ENCODE measurements around the gene VEGFB.

Gene VEGFB

GRCh38 chr11:64268025-64268892, 33.9 kb downstream of the VEGFB start:
- Histone ChIP-seq H3K4me1 (ENCODE audit: insufficient read depth, low read length) (peaks cover 19% of the 10 kb centered on the region), H3K4me3 (ENCODE audit: low read depth in 1 of 2, low read length in 2 of 2) (peak overlapping the region; percentile 77 to 94), H3K9ac (ENCODE audit: low read length) (peak overlapping the region; percentile 39)

GRCh38 chr11:64268893-64269539, 34.6 kb downstream of the VEGFB start:
- peaks cover 19% of the 10 kb centered on the region for H3K4me1 ChIP-seq (ENCODE audit: insufficient read depth, low read length)
- peak overlapping the region; percentile 99 for H3K27ac ChIP-seq (ENCODE audit: low read depth, low read length)
- H3K36me3 ChIP-seq (ENCODE audit: insufficient read depth, low read length), result peaks cover 11% of the 10 kb centered on the region
- no peaks in the 10 kb centered on the region for H3K9me3 ChIP-seq (ENCODE audit: low read length)
- peak overlapping the region; percentile 77 to 94 for H3K4me3 ChIP-seq (ENCODE audit: low read depth in 1 of 2, low read length in 2 of 2)
- peak overlapping the region; percentile 39 for H3K9ac ChIP-seq (ENCODE audit: low read length)
- H3K27me3 ChIP-seq (ENCODE audit: control insufficient read depth in 1 of 2, insufficient read depth in 2 of 2, low read length in 2 of 2), result no peaks in the 10 kb centered on the region

More at GRCh38 chr11:64268025-64268892, 33.9 kb downstream of the VEGFB start:
- no peaks in the 10 kb centered on the region for H3K9me3 ChIP-seq (ENCODE audit: low read length)
- H3K27ac ChIP-seq (ENCODE audit: low read depth, low read length), result peak overlapping the region; percentile 99
- peaks cover 14% of the 10 kb centered on the region for H3K36me3 ChIP-seq (ENCODE audit: insufficient read depth, low read length)
- H3K27me3 ChIP-seq (ENCODE audit: control insufficient read depth in 1 of 2, insufficient read depth in 2 of 2, low read length in 2 of 2), result no peaks in the 10 kb centered on the region

- Histone ChIP-seq H3K27ac (ENCODE audit: low read depth, low read length) (peak overlapping the region; percentile 99), H3K36me3 (ENCODE audit: insufficient read depth, low read length) (peaks cover 11% of the 10 kb centered on the region), H3K4me3 (ENCODE audit: low read depth in 1 of 2, low read length in 2 of 2) (peak overlapping the region; percentile 77 to 94), H3K9me3 (ENCODE audit: low read length) (no peaks in the 10 kb centered on the region), H3K4me1 (ENCODE audit: insufficient read depth, low read length) (peaks cover 19% of the 10 kb centered on the region), H3K27me3 (ENCODE audit: control insufficient read depth in 1 of 2, insufficient read depth in 2 of 2, low read length in 2 of 2) (no peaks in the 10 kb centered on the region), H3K9ac (ENCODE audit: low read length) (peak overlapping the region; percentile 73)
Observed at GRCh38 chr11:64269540-64270220, 35.3 kb downstream of the VEGFB start.

GRCh38 chr11:64275031-64275800, 40.8 kb downstream of the VEGFB start:
- Histone ChIP-seq H3K9ac (ENCODE audit: low read length) (no peak overlapping the region), H3K4me1 (ENCODE audit: insufficient read depth, low read length) (peaks cover 6% of the 10 kb centered on the region), H3K4me3 (ENCODE audit: low read depth in 1 of 2, low read length in 2 of 2) (no peak overlapping the region), H3K27ac (ENCODE audit: low read depth, low read length) (no peak overlapping the region), H3K36me3 (ENCODE audit: insufficient read depth, low read length) (peaks cover 24% of the 10 kb centered on the region), H3K9me3 (ENCODE audit: low read length) (no peaks in the 10 kb centered on the region), H3K27me3 (ENCODE audit: control insufficient read depth in 1 of 2, insufficient read depth in 2 of 2, low read length in 2 of 2) (no peaks in the 10 kb centered on the region)

- no peaks in the 10 kb centered on the region for H3K27me3 ChIP-seq (ENCODE audit: control insufficient read depth in 1 of 2, insufficient read depth in 2 of 2, low read length in 2 of 2)
- peaks cover 6% of the 10 kb centered on the region for H3K4me1 ChIP-seq (ENCODE audit: insufficient read depth, low read length)
- no peak overlapping the region for H3K4me3 ChIP-seq (ENCODE audit: low read depth in 1 of 2, low read length in 2 of 2)
- H3K9ac ChIP-seq (ENCODE audit: low read length), result no peak overlapping the region
- no peaks in the 10 kb centered on the region for H3K9me3 ChIP-seq (ENCODE audit: low read length)
- no peak overlapping the region for H3K27ac ChIP-seq (ENCODE audit: low read depth, low read length)
- peaks cover 24% of the 10 kb centered on the region for H3K36me3 ChIP-seq (ENCODE audit: insufficient read depth, low read length)
Observed at GRCh38 chr11:64275841-64276240, 41.5 kb downstream of the VEGFB start.

GRCh38 chr11:64276653-64277431, 42.5 kb downstream of the VEGFB start:
- Histone ChIP-seq H3K4me1 (ENCODE audit: insufficient read depth, low read length) (peaks cover 4% of the 10 kb centered on the region), H3K27ac (ENCODE audit: low read depth, low read length) (no peak overlapping the region), H3K4me3 (ENCODE audit: low read depth in 1 of 2, low read length in 2 of 2) (no peak overlapping the region), H3K9me3 (ENCODE audit: low read length) (no peaks in the 10 kb centered on the region), H3K36me3 (ENCODE audit: insufficient read depth, low read length) (peaks cover 30% of the 10 kb centered on the region), H3K27me3 (ENCODE audit: control insufficient read depth in 1 of 2, insufficient read depth in 2 of 2, low read length in 2 of 2) (no peaks in the 10 kb centered on the region), H3K9ac (ENCODE audit: low read length) (no peak overlapping the region)

GRCh38 chr11:64278576-64279190, 44.3 kb downstream of the VEGFB start:
- no peaks in the 10 kb centered on the region for H3K9me3 ChIP-seq (ENCODE audit: low read length)
- H3K4me1 ChIP-seq (ENCODE audit: insufficient read depth, low read length), result peaks cover 8% of the 10 kb centered on the region
- no peak overlapping the region for H3K9ac ChIP-seq (ENCODE audit: low read length)
- H3K36me3 ChIP-seq (ENCODE audit: insufficient read depth, low read length), result peaks cover 35% of the 10 kb centered on the region
- no peaks in the 10 kb centered on the region for H3K27me3 ChIP-seq (ENCODE audit: control insufficient read depth in 1 of 2, insufficient read depth in 2 of 2, low read length in 2 of 2)
- no peak overlapping the region for H3K4me3 ChIP-seq (ENCODE audit: low read depth in 1 of 2, low read length in 2 of 2)
- no peak overlapping the region for H3K27ac ChIP-seq (ENCODE audit: low read depth, low read length)

GRCh38 chr11:64281957-64282770, 47.8 kb downstream of the VEGFB start:
- H3K4me3 ChIP-seq (ENCODE audit: low read depth in 1 of 2, low read length in 2 of 2), result no peak overlapping the region
- H3K27ac ChIP-seq (ENCODE audit: low read depth, low read length), result no peak overlapping the region
- no peak overlapping the region for H3K9ac ChIP-seq (ENCODE audit: low read length)
- no peaks in the 10 kb centered on the region for H3K9me3 ChIP-seq (ENCODE audit: low read length)
- no peaks in the 10 kb centered on the region for H3K27me3 ChIP-seq (ENCODE audit: control insufficient read depth in 1 of 2, insufficient read depth in 2 of 2, low read length in 2 of 2)
- peaks cover 19% of the 10 kb centered on the region for H3K4me1 ChIP-seq (ENCODE audit: insufficient read depth, low read length)
- H3K36me3 ChIP-seq (ENCODE audit: insufficient read depth, low read length), result peaks cover 18% of the 10 kb centered on the region

GRCh38 chr11:64283092-64283491, 48.7 kb downstream of the VEGFB start:
- H3K27ac ChIP-seq (ENCODE audit: low read depth, low read length), result no peak overlapping the region
- peak overlapping the region; percentile 93 for H3K9ac ChIP-seq (ENCODE audit: low read length)
- no peaks in the 10 kb centered on the region for H3K27me3 ChIP-seq (ENCODE audit: control insufficient read depth in 1 of 2, insufficient read depth in 2 of 2, low read length in 2 of 2)
- H3K4me1 ChIP-seq (ENCODE audit: insufficient read depth, low read length), result peaks cover 19% of the 10 kb centered on the region
- peaks cover 16% of the 10 kb centered on the region for H3K36me3 ChIP-seq (ENCODE audit: insufficient read depth, low read length)
- H3K4me3 ChIP-seq (ENCODE audit: low read depth in 1 of 2, low read length in 2 of 2), result no peak overlapping the region
- H3K9me3 ChIP-seq (ENCODE audit: low read length), result no peaks in the 10 kb centered on the region
